ENCODE data around the gene ATG7.
"Not testable (repeated sequence)": the region's sequence is repeated elsewhere in the genome, so short reads cannot be mapped to it uniquely, and the experiment has no call there.

ATG7 gene

GRCh38 chr3:11300970-11301369, 28.8 kb downstream of the ATG7 start:
- DNase-seq, result no peak

- DNase-seq, result no peak
These were observed 30.2 kb downstream of the ATG7 start for GRCh38 chr3:11302444-11302843.

GRCh38 chr3:11304175-11304574, 32.0 kb downstream of the ATG7 start:
- no peak for DNase-seq

GRCh38 chr3:11305509-11305908, 33.3 kb downstream of the ATG7 start:
- no peak for DNase-seq

- DNase-seq, result no peak
These were observed 34.8 kb downstream of the ATG7 start for GRCh38 chr3:11306817-11307589.

GRCh38 chr3:11307830-11308432, 35.7 kb downstream of the ATG7 start:
- DNase-seq, result no peak

GRCh38 chr3:11310258-11310657, 38.1 kb downstream of the ATG7 start:
- no peak for DNase-seq

GRCh38 chr3:11312166-11312565, 40.0 kb downstream of the ATG7 start:
- DNase-seq, result peak; percentile 54

- no peak for DNase-seq
These were observed 45.1 kb downstream of the ATG7 start for GRCh38 chr3:11317300-11317699.

- DNase-seq, result no peak
These were observed 50.7 kb downstream of the ATG7 start for GRCh38 chr3:11322931-11323330.

GRCh38 chr3:11323813-11324212, 51.6 kb downstream of the ATG7 start:
- no peak for DNase-seq

- no peak for DNase-seq
These were observed 55.4 kb downstream of the ATG7 start for GRCh38 chr3:11327619-11328018.

- DNase-seq, result peak; percentile 9
These were observed 56.2 kb downstream of the ATG7 start for GRCh38 chr3:11328196-11328945.

- DNase-seq, result no peak
These were observed 57.6 kb downstream of the ATG7 start for GRCh38 chr3:11329777-11330176.

GRCh38 chr3:11331101-11331500, 58.9 kb downstream of the ATG7 start:
- DNase-seq, result peak; percentile 36

- DNase-seq, result peak; percentile 80
These were observed 62.9 kb downstream of the ATG7 start for GRCh38 chr3:11335056-11335608.

- no peak for DNase-seq
These were observed 67.3 kb downstream of the ATG7 start for GRCh38 chr3:11339541-11339940.

- peak; percentile 10 for DNase-seq
These were observed 74.2 kb downstream of the ATG7 start for GRCh38 chr3:11346416-11346815.

GRCh38 chr3:11348877-11349276, 76.7 kb downstream of the ATG7 start:
- DNase-seq, result not testable (repeated sequence)

- DNase-seq, result no peak
These were observed 77.2 kb downstream of the ATG7 start for GRCh38 chr3:11349446-11349845.

GRCh38 chr3:11350374-11350773, 78.2 kb downstream of the ATG7 start:
- DNase-seq, result no peak

- no peak for DNase-seq
These were observed 79.3 kb downstream of the ATG7 start for GRCh38 chr3:11351451-11351850.

GRCh38 chr3:11356269-11356668, 84.1 kb downstream of the ATG7 start:
- DNase-seq, result peak; percentile 18
